Immature natural killer cell (primary cell): ENCODE measurements around the gene TMEM184B. TPM values are rescaled to one million over a fixed set of nuclear protein-coding genes. Genes with fewer than 3 reads are reported as not detected.

Experiments
- DNase-seq, 3 donors: peaks; one replicate each; pipeline ENCODE4 v3.0.0; 2022; ENCODE audit warnings: mixed read lengths in 1 of 3
- H3K27ac Mint-ChIP-seq, 6 donors: one replicate each; pipeline ENCODE4 v1.8.0; 2020; ENCODE audit warnings: mixed read lengths in 6 of 6, mild to moderate bottlenecking in 5 of 6, inconsistent platforms in 4 of 6, moderate library complexity in 3 of 6
- H3K27me3 Mint-ChIP-seq, 3 donors: one replicate each; pipeline ENCODE4 v1.8.0; 2020 to 2021; ENCODE audit warnings: low read depth in 3 of 3, mild to moderate bottlenecking in 3 of 3, mixed read lengths in 3 of 3, moderate library complexity in 3 of 3, inconsistent platforms in 1 of 3
- H3K36me3 Mint-ChIP-seq, 3 donors: one replicate each; pipeline ENCODE4 v1.8.0; 2020; ENCODE audit warnings: mixed read lengths in 3 of 3, inconsistent platforms in 2 of 3, mild to moderate bottlenecking in 2 of 3
- H3K4me1 Mint-ChIP-seq, 2 donors: one replicate each; pipeline ENCODE4 v1.8.0; 2020; ENCODE audit warnings: inconsistent platforms in 2 of 2, mild to moderate bottlenecking in 2 of 2, mixed read lengths in 2 of 2, moderate library complexity in 1 of 2
- H3K4me3 Mint-ChIP-seq, 5 donors: one replicate each; pipeline ENCODE4 v1.8.0; 2020; ENCODE audit warnings: mild to moderate bottlenecking in 5 of 5, mixed read lengths in 5 of 5, inconsistent platforms in 3 of 5, moderate library complexity in 3 of 5
- H3K9me3 Mint-ChIP-seq, 6 donors: one replicate each; pipeline ENCODE4 v1.8.0; 2020; ENCODE audit warnings: mild to moderate bottlenecking in 6 of 6, mixed read lengths in 6 of 6, inconsistent platforms in 4 of 6, moderate library complexity in 3 of 6
- polyA plus RNA-seq, 3 donors: library from polyadenylated mRNA; unstranded; fragments of 300-500 nt; fragmentation: Illumina TruSeq; gene quantifications; one replicate each; pipeline ENCODE4 v1.2.3, GENCODE V29; 2021

The TMEM184B gene
- polyA plus RNA-seq, 3 donors from 2014 or later, result 12.1 to 50.7 (median 30.3) TPM

- Mint-ChIP-seq H3K4me3 (peak overlapping the region in 3 of 5 donors; percentile 17 to 67 (median 59)), H3K4me1 (peaks cover 72 to 79% of the 10 kb centered on the region in 2 donors), H3K36me3 (peaks cover 0 to 13% (median 3%) of the 10 kb centered on the region in 3 donors), H3K27me3 (peaks cover 2 to 11% (median 5%) of the 10 kb centered on the region in 3 donors), H3K9me3 (no peaks in the 10 kb centered on the region), H3K27ac (peak overlapping the region; percentile 58 to 93 (median 85))
- DNase-seq, result no peak
Measured at GRCh38 chr22:38260761-38261681, 11.8 kb downstream of the TMEM184B start.

DNA sequence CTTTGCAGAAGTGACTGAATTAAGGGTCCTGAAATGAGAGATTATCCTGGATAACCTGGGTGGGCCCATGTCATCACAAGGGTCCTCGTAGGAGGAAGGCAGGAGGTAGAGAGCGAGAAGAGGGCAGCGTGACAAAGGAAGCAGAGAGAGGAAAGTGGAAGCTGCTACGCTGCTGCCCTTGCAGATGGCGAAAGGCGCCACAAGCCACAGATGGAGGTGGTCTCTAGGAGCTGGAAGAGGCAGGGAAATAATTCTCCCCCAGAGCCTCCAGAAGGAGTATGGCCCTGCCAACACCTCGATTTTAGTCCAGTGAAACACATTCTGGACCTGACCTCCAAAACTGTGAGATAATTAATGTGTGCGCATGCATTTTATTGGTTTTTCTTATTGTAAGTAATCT lies 13.4 kb downstream of the TMEM184B start:
- H3K27ac Mint-ChIP-seq, result peak overlapping the region in 5 of 6 donors; percentile 49 to 93 (median 83)
- H3K9me3 Mint-ChIP-seq, result no peaks in the 10 kb centered on the region
- DNase-seq, result no peak
- peaks cover 64 to 70% of the 10 kb centered on the region in 2 donors for H3K4me1 Mint-ChIP-seq
- peaks cover 2 to 11% (median 5%) of the 10 kb centered on the region in 3 donors for H3K27me3 Mint-ChIP-seq
- peaks cover 0 to 13% (median 3%) of the 10 kb centered on the region in 3 donors for H3K36me3 Mint-ChIP-seq
- peak overlapping the region in 4 of 5 donors; percentile 3 to 66 (median 36) for H3K4me3 Mint-ChIP-seq

- Mint-ChIP-seq H3K9me3 (no peaks in the 10 kb centered on the region), H3K4me1 (peaks cover 62 to 67% of the 10 kb centered on the region in 2 donors), H3K4me3 (peak overlapping the region in 1 of 5 donors; percentile 66), H3K27me3 (peaks cover 2 to 11% (median 5%) of the 10 kb centered on the region in 3 donors), H3K36me3 (peaks cover 0 to 13% (median 3%) of the 10 kb centered on the region in 3 donors), H3K27ac (peak overlapping the region in 5 of 6 donors; percentile 49 to 93 (median 83))
- DNase-seq, result no peak
Measured at GRCh38 chr22:38258895-38259294, 13.9 kb downstream of the TMEM184B start.

DNA sequence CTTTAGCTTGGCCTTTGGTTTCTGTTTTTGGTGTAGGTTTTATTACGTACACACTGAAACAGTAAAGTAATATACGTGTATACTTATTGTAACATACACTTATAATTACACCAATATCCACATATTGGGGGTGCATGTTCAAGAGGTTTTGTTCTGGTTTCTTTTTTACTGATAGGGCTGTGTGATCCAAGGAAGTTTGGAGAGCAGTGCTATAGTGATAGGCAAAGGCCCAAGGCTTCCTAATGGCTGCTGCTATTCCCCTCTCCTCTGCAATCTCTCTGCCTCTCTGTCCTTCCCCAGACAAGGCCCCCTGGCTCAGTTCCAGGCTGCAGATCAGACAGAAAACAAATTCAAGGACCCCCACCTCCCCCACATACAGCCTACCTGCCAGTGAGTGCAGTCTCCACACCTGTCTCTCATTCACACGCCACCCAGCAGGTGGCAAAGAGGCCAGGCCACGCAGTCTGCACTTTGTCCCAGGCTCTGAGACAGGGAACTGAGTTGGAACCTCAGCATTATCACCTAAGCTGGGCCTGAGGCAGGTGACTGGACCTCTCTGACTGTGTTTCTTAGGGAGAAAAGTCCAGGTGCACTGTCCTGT lies 15.1 kb downstream of the TMEM184B start:
- H3K36me3 Mint-ChIP-seq, result peaks cover 0 to 8% (median 3%) of the 10 kb centered on the region in 3 donors
- no peaks in the 10 kb centered on the region for H3K9me3 Mint-ChIP-seq
- H3K4me3 Mint-ChIP-seq, result no peak overlapping the region
- DNase-seq, result no peak
- peaks cover 56 to 66% of the 10 kb centered on the region in 2 donors for H3K4me1 Mint-ChIP-seq
- H3K27ac Mint-ChIP-seq, result peak overlapping the region in 2 of 6 donors; percentile 11 to 40
- peaks cover 2 to 9% (median 5%) of the 10 kb centered on the region in 3 donors for H3K27me3 Mint-ChIP-seq

GRCh38 chr22:38257181-38257580 lies 15.6 kb downstream of the TMEM184B start:
- no peak overlapping the region for H3K27ac Mint-ChIP-seq

DNA sequence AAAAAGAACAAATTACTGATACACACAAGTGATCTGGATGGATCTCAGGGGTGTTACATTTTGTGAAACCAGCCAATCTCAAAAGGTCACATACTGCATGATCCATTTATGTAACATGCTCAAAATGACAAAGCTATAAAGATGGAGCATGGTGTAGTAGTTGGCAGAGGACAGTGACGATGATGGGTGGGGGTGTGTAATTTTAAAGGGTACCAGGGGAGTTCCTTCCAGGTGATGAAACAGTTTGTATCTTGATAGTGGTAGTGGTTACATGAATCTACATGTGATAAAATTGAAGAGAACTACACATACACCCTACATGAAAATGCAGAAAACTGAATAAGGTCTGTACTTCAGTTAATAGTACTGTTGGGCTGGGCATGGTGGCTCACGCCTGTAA lies 17.1 kb downstream of the TMEM184B start:
- H3K9me3 Mint-ChIP-seq, result no peaks in the 10 kb centered on the region

More at GRCh38 chr22:38257181-38257580, 15.6 kb downstream of the TMEM184B start:
- Mint-ChIP-seq H3K4me3 (no peak overlapping the region), H3K9me3 (no peaks in the 10 kb centered on the region), H3K27me3 (peaks cover 2 to 9% (median 4%) of the 10 kb centered on the region in 3 donors), H3K4me1 (peaks cover 54 to 61% of the 10 kb centered on the region in 2 donors), H3K36me3 (peaks cover 0 to 5% (median 2%) of the 10 kb centered on the region in 3 donors)
- DNase-seq, result no peak

GRCh38 chr22:38251341-38251692 lies 21.5 kb downstream of the TMEM184B start:
- Mint-ChIP-seq H3K4me3 (no peak overlapping the region), H3K9me3 (no peaks in the 10 kb centered on the region), H3K27me3 (peaks cover 0 to 6% (median 2%) of the 10 kb centered on the region in 3 donors), H3K4me1 (peaks cover 29 to 43% of the 10 kb centered on the region in 2 donors), H3K27ac (no peak overlapping the region), H3K36me3 (peaks cover 4 to 8% (median 4%) of the 10 kb centered on the region in 3 donors)
- DNase-seq, result no peak

More for the DNA sequence above, 17.1 kb downstream of the TMEM184B start:
- H3K4me1 Mint-ChIP-seq, result peaks cover 44 to 53% of the 10 kb centered on the region in 2 donors
- H3K27me3 Mint-ChIP-seq, result peaks cover 2 to 6% (median 3%) of the 10 kb centered on the region in 3 donors
- DNase-seq, result no peak
- H3K4me3 Mint-ChIP-seq, result no peak overlapping the region
- H3K27ac Mint-ChIP-seq, result no peak overlapping the region
- H3K36me3 Mint-ChIP-seq, result peaks cover 0 to 2% (median 1%) of the 10 kb centered on the region in 3 donors

GRCh38 chr22:38250643-38251340 lies 22.0 kb downstream of the TMEM184B start:
- no peaks in the 10 kb centered on the region for H3K9me3 Mint-ChIP-seq
- H3K36me3 Mint-ChIP-seq, result peaks cover 4 to 8% (median 4%) of the 10 kb centered on the region in 3 donors
- H3K27ac Mint-ChIP-seq, result peak overlapping the region in 2 of 6 donors; percentile 25 to 54
- H3K27me3 Mint-ChIP-seq, result peaks cover 0 to 6% (median 2%) of the 10 kb centered on the region in 3 donors
- DNase-seq, result no peak
- peaks cover 27 to 40% of the 10 kb centered on the region in 2 donors for H3K4me1 Mint-ChIP-seq
- H3K4me3 Mint-ChIP-seq, result no peak overlapping the region

DNA sequence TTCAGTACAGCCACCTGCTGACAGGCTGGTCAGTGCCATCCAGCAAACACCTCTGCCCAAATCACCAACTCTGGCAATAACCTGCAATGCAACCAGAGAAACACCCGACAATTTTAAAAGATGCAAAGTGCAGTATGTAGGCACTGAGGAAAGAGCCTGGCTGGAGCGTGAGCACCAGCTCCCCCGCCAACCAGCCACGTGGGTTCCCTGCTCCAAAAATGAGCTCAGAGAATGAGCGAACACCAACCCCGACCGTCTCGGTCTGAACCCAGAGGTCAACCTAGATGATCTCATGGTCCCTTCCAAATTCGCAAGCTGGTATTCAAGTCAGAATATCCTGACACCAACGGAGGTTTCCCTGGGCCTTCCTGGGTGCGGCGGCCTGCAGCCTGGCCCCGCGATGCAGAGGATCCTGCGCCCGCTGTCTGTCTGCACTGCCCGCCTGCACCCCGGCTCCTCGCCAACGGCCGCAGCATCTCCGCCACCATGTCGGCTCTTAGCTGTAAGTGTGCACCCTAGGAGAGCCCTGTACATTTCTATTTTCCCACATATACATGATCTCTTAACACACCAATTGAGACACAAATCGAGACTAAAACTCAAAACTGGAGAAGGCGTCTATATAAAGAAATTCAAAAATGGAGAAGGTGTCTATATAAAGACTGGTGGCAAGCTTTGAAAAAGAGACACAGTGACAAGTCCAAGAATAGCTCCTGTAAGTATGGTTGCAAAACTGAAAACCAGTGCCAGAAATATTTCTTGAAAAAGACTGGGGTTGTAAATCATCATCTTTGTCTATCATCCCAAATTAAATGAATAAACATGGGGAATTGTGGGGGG lies 22.8 kb downstream of the TMEM184B start:
- Mint-ChIP-seq H3K36me3 (peaks cover 4 to 8% (median 4%) of the 10 kb centered on the region in 3 donors), H3K27ac (peak overlapping the region in 3 of 6 donors; percentile 25 to 54 (median 36)), H3K4me1 (peaks cover 22 to 35% of the 10 kb centered on the region in 2 donors), H3K4me3 (no peak overlapping the region), H3K27me3 (peaks cover 0 to 6% (median 2%) of the 10 kb centered on the region in 3 donors), H3K9me3 (no peaks in the 10 kb centered on the region)
- no peak for DNase-seq

DNA sequence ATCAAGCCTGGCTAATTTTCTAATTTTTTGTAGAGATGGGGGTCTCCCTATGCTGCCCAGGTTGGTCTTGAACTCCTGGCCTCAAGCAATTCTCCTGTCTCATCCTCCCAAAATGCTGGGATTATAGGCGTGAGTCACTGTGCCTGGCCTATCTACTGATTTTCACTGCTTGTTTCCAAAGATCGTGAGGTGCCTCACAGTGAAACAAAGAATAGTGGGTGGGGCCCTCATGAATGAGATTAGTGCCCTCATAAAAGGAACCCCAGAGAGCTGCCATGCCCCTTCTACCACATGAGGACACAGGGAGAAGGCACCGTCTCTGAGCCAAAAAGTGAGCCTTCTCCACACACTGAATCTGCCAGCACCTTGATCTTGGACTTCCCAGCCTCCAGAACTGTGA lies 23.5 kb downstream of the TMEM184B start:
- H3K27me3 Mint-ChIP-seq, result peaks cover 0 to 6% (median 2%) of the 10 kb centered on the region in 3 donors
- H3K4me3 Mint-ChIP-seq, result no peak overlapping the region
- no peaks in the 10 kb centered on the region for H3K9me3 Mint-ChIP-seq
- H3K27ac Mint-ChIP-seq, result no peak overlapping the region
- peaks cover 22 to 35% of the 10 kb centered on the region in 2 donors for H3K4me1 Mint-ChIP-seq
- no peak for DNase-seq
- peaks cover 4 to 8% (median 4%) of the 10 kb centered on the region in 3 donors for H3K36me3 Mint-ChIP-seq

- Mint-ChIP-seq H3K27ac (peak overlapping the region in 3 of 6 donors; percentile 54 to 81 (median 57)), H3K4me3 (no peak overlapping the region), H3K27me3 (peaks cover 0 to 8% (median 2%) of the 10 kb centered on the region in 3 donors), H3K9me3 (no peaks in the 10 kb centered on the region), H3K4me1 (peaks cover 19 to 29% of the 10 kb centered on the region in 2 donors), H3K36me3 (peaks cover 4 to 13% (median 7%) of the 10 kb centered on the region in 3 donors)
- DNase-seq, result no peak
Measured at GRCh38 chr22:38248280-38248679, 24.5 kb downstream of the TMEM184B start.

- peaks cover 0 to 8% (median 2%) of the 10 kb centered on the region in 3 donors for H3K27me3 Mint-ChIP-seq
- DNase-seq, result no peak
- H3K27ac Mint-ChIP-seq, result peak overlapping the region in 2 of 6 donors; percentile 57 to 81
- peaks cover 4 to 13% (median 7%) of the 10 kb centered on the region in 3 donors for H3K36me3 Mint-ChIP-seq
- peaks cover 19 to 29% of the 10 kb centered on the region in 2 donors for H3K4me1 Mint-ChIP-seq
- H3K4me3 Mint-ChIP-seq, result no peak overlapping the region
- no peaks in the 10 kb centered on the region for H3K9me3 Mint-ChIP-seq
Measured at GRCh38 chr22:38247713-38248112, 25.1 kb downstream of the TMEM184B start.
